ENCODE data around the gene HACD2. TPM values are rescaled to one million over a fixed set of nuclear protein-coding genes. Genes with fewer than 3 reads are reported as not detected.

The HACD2 gene
- polyA plus RNA-seq, 1 of the 3 experiments (the other 2 are of a cell fraction): 13.8 TPM

GRCh38 chr3:123453675-123454074 lies 131.2 kb downstream of the HACD2 start (continued):
- TF ChIP-seq RXRA (IDR thresholded peaks at IDR 0.05; ENCODE audit: borderline replicate concordance, low read depth): no peak
- TF ChIP-seq USF2 (IDR thresholded peaks at IDR 0.05; ENCODE audit: borderline replicate concordance, low read depth, low read length): no peak
- no peak for TF ChIP-seq FOXM1 (IDR thresholded peaks at IDR 0.05; ENCODE audit: low read depth)
- no peak for TF ChIP-seq JUND (IDR thresholded peaks at IDR 0.05)
- no peak for TF ChIP-seq YY1 (IDR thresholded peaks at IDR 0.05; ENCODE audit: low read depth)
- no peak for TF ChIP-seq GABPA (IDR thresholded peaks at IDR 0.05; ENCODE audit: low read depth)

GRCh38 chr3:123451186-123451585 lies 133.7 kb downstream of the HACD2 start:
- ChIA-PET POLR2A (no interaction called here), CTCF (interaction anchor here (4.4 kb wide), 1 partner anchor 38 kb away, joined by 23 read pairs; no protein-coding TSS in a partner anchor)
- peaks cover 0 to 5% of the 10 kb centered on the region in 2 experiments; a peak in 1 of 4 replicates for H3K4me1 ChIP-seq (ENCODE audit: control insufficient read depth in 1 of 2, insufficient read depth in 2 of 2, low read depth in 1 of 2, low read length in 1 of 2)
- H3F3A ChIP-seq (replicated peaks; ENCODE audit: insufficient read depth): no peaks in the 10 kb centered on the region
- WGBS (ENCODE audit: low lambda C conversion rate): 71% methylated on average over 4 of the region's 4 CpGs
- H2AFZ ChIP-seq (ENCODE audit: low read depth): no peak overlapping the region
- H4K20me1 ChIP-seq (ENCODE audit: insufficient read depth): no peaks in the 10 kb centered on the region
- H3K27me3 ChIP-seq (ENCODE audit: insufficient read depth): peaks cover 37% of the 10 kb centered on the region
- no peak overlapping the region for H3K4me2 ChIP-seq
- no peak overlapping the region for H3K27ac ChIP-seq (ENCODE audit: low read depth in 2 of 2, low read length in 1 of 2)
- no peaks in the 10 kb centered on the region for H3K9me3 ChIP-seq
- H3K79me2 ChIP-seq (ENCODE audit: insufficient read depth): no peaks in the 10 kb centered on the region
- no peaks in the 10 kb centered on the region for H3K36me3 ChIP-seq (replicated peaks in 1 of 2; ENCODE audit: control insufficient read depth in 1 of 2, insufficient read depth in 2 of 2, low read length in 1 of 2)
- H3K9me2 ChIP-seq: no peaks in the 10 kb centered on the region
- no peak for TF ChIP-seq ELF1 (IDR thresholded peaks at IDR 0.05)
- no peak for TF ChIP-seq GABPA (IDR thresholded peaks at IDR 0.05; ENCODE audit: low read depth)
- TF ChIP-seq CHD2 (IDR thresholded peaks at IDR 0.05; ENCODE audit: low read length, partially characterized antibody): no peak
- TF ChIP-seq MAX (IDR thresholded peaks at IDR 0.05; ENCODE audit: low read depth): no peak
- TF ChIP-seq ZBTB33 (IDR thresholded peaks at IDR 0.05; ENCODE audit: borderline replicate concordance, low read depth): no peak
- no peak for TF ChIP-seq USF1 (IDR thresholded peaks at IDR 0.05; ENCODE audit: borderline replicate concordance, low read depth)
- no peak for TF ChIP-seq NFIC (IDR thresholded peaks at IDR 0.05; ENCODE audit: borderline replicate concordance)
- TF ChIP-seq RCOR1 (IDR thresholded peaks at IDR 0.05; ENCODE audit: low read length): no peak
- no peak for TF ChIP-seq EP300 (IDR thresholded peaks at IDR 0.05; ENCODE audit: borderline replicate concordance in 1 of 2, low read depth in 1 of 2, low read length in 1 of 2)
- DNase-seq: no peak
- no peak overlapping the region for H3K9ac ChIP-seq
- H3K4me3 ChIP-seq (ENCODE audit: low read depth in 2 of 2, low read length in 1 of 2): no peak overlapping the region

All from SK-N-SH (cell line).